Neural progenitor cell (in vitro differentiated cells): ENCODE results near the gene TMEM98.

ENCODE experiments used
- CTCF ChIP-seq: fragments of 200-600 bp; sonication (generic); IDR thresholded peaks from 2 replicates; pipeline ENCODE4 v1.5.1; 2017; ENCODE audit warnings: antibody characterized with exemption, mild to moderate bottlenecking
- EZH2 ChIP-seq: fragments of 200-600 bp; sonication (generic); IDR thresholded peaks from 2 replicates; pipeline ENCODE4 v1.6.1; 2017; ENCODE audit warnings: antibody characterized with exemption, mild to moderate bottlenecking, moderate library complexity
- EZH2phosphoT487 ChIP-seq: fragments of 200-600 bp; sonication (generic); IDR thresholded peaks from 2 replicates; pipeline ENCODE4 v1.6.1; 2017; ENCODE audit warnings: antibody characterized with exemption

- TF ChIP-seq CTCF (no peak), EZH2 (no peak), EZH2phosphoT487 (no peak)
Observed at GRCh38 chr17:32894245-32894644, 33.7 kb upstream of the TMEM98 start.
